ENCODE results near the gene PEX1.

PEX1 gene

DNA sequence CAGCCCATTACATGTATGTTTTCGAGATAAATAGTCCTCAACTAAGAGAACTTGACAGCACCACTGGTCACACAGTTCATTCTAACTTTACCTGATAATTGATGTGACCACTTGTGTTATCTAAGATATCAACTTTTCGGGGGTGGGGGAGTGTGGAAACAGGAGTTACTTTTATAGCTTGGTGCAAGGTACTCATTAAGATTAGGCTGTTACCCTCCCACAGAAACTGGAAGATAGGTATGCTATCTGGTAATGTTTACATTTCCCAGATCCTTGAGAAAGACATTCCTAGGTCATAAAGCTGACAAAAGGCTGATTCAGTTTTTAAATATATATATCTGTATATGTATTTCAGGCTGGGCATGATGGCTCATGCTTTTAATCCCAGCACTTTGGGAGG is 61.6 kb downstream of the PEX1 start:
- Histone ChIP-seq H3K9ac (ENCODE audit: low read depth, low read length, poor library complexity) (no peak overlapping the region), H2BK12ac (ENCODE audit: low read length) (no peak overlapping the region), H3K4me1 (ENCODE audit: control insufficient read depth in 2 of 2, insufficient read depth in 1 of 2, low read depth in 1 of 2, low read length in 2 of 2) (no peaks in the 10 kb centered on the region), H3K79me1 (ENCODE audit: low read depth, low read length) (no peaks in the 10 kb centered on the region), H3K27me3 (ENCODE audit: control insufficient read depth in 3 of 3, insufficient read depth in 3 of 3, low read depth in 1 of 3, low read length in 3 of 3) (no peaks in the 10 kb centered on the region), H3K27ac (replicated peaks; ENCODE audit: low read length) (no peak overlapping the region), H4K91ac (ENCODE audit: low read depth, low read length, poor library complexity) (no peak overlapping the region), H2BK5ac (ENCODE audit: low read length) (no peak overlapping the region), H3K18ac (ENCODE audit: low read length) (no peak overlapping the region), H3K14ac (ENCODE audit: low read length) (no peak overlapping the region), H3K4me2 (ENCODE audit: insufficient read depth, low read length, poor library complexity, severe bottlenecking) (no peak overlapping the region), H2AK5ac (ENCODE audit: low read depth, low read length) (no peak overlapping the region), H2BK120ac (ENCODE audit: low read depth, low read length) (no peak overlapping the region), H3K9me3 (replicated peaks in 1 of 2; ENCODE audit: control insufficient read depth in 2 of 2, insufficient read depth in 1 of 2, low read depth in 1 of 2, low read length in 2 of 2) (peaks cover 0 to 2% of the 10 kb centered on the region in 2 donors), H2AFZ (ENCODE audit: low read length) (no peak overlapping the region), H3K36me3 (replicated peaks in 1 of 2; ENCODE audit: control insufficient read depth in 2 of 2, insufficient read depth in 2 of 2, low read length in 2 of 2) (no peaks in the 10 kb centered on the region), H3K23ac (ENCODE audit: low read depth, low read length, poor library complexity) (no peak overlapping the region), H3K4ac (ENCODE audit: low read length) (no peak overlapping the region), H2BK15ac (ENCODE audit: low read length) (no peak overlapping the region), H4K8ac (ENCODE audit: low read depth, low read length) (no peak overlapping the region), H3K4me3 (ENCODE audit: low read length in 2 of 2) (no peak overlapping the region)
- no peak for DNase-seq (ENCODE audit: low spot score)
- WGBS, 2 donors (ENCODE audit: extremely low coverage in 2 of 2, insufficient read length in 2 of 2, insufficient replicate concordance in 1 of 2) = no CpG with 5 or more reads among the region's 2 CpGs

DNA sequence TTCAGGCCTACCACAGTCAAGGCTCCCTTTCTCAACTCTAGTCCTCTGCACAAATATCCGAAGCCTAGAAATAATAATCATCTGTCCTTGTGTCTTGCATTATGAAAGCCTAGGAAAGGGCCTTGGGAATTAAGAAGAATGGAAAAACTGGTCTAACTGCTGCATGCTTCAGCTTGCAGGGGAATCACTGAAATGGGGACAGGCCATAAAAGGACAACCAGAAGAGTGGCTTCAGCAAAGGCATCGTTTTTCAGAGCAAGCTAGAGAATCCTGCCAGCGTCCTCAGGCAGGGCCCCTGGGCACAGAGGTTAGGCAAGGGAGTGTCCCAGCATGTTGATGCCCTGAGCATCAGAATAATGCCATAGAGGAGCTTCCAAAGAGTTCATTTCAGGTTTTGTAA is 63.8 kb downstream of the PEX1 start:
- H3K18ac ChIP-seq (ENCODE audit: low read length) = no peak overlapping the region
- H2BK5ac ChIP-seq (ENCODE audit: low read length) = no peak overlapping the region
- no peak overlapping the region for H2AFZ ChIP-seq (ENCODE audit: low read length)
- H2BK15ac ChIP-seq (ENCODE audit: low read length) = no peak overlapping the region
- H3K27me3 ChIP-seq (ENCODE audit: control insufficient read depth in 3 of 3, insufficient read depth in 3 of 3, low read depth in 1 of 3, low read length in 3 of 3) = no peaks in the 10 kb centered on the region
- no peak overlapping the region for H2BK120ac ChIP-seq (ENCODE audit: low read depth, low read length)
- no peaks in the 10 kb centered on the region for H3K79me1 ChIP-seq (ENCODE audit: low read depth, low read length)
- no peak overlapping the region for H4K91ac ChIP-seq (ENCODE audit: low read depth, low read length, poor library complexity)
- H3K9me3 ChIP-seq (replicated peaks in 1 of 2; ENCODE audit: control insufficient read depth in 2 of 2, insufficient read depth in 1 of 2, low read depth in 1 of 2, low read length in 2 of 2) = peaks cover 0 to 2% of the 10 kb centered on the region in 2 donors
- H2AK5ac ChIP-seq (ENCODE audit: low read depth, low read length) = no peak overlapping the region
- H3K4me1 ChIP-seq (ENCODE audit: control insufficient read depth in 2 of 2, insufficient read depth in 1 of 2, low read depth in 1 of 2, low read length in 2 of 2) = no peaks in the 10 kb centered on the region
- no peak overlapping the region for H3K14ac ChIP-seq (ENCODE audit: low read length)
- H3K4me2 ChIP-seq (ENCODE audit: insufficient read depth, low read length, poor library complexity, severe bottlenecking) = no peak overlapping the region
- WGBS, 2 donors (ENCODE audit: extremely low coverage in 2 of 2, insufficient read length in 2 of 2, insufficient replicate concordance in 1 of 2) = no CpG with 5 or more reads among the region's 3 CpGs
- H3K4me3 ChIP-seq (ENCODE audit: low read length in 2 of 2) = no peak overlapping the region
- H3K27ac ChIP-seq (replicated peaks; ENCODE audit: low read length) = no peak overlapping the region
- H3K36me3 ChIP-seq (replicated peaks in 1 of 2; ENCODE audit: control insufficient read depth in 2 of 2, insufficient read depth in 2 of 2, low read length in 2 of 2) = no peaks in the 10 kb centered on the region
- H2BK12ac ChIP-seq (ENCODE audit: low read length) = no peak overlapping the region
- no peak overlapping the region for H4K8ac ChIP-seq (ENCODE audit: low read depth, low read length)
- DNase-seq (ENCODE audit: low spot score) = no peak
- no peak overlapping the region for H3K23ac ChIP-seq (ENCODE audit: low read depth, low read length, poor library complexity)
- H3K9ac ChIP-seq (ENCODE audit: low read depth, low read length, poor library complexity) = no peak overlapping the region
- no peak overlapping the region for H3K4ac ChIP-seq (ENCODE audit: low read length)

- no peaks in the 10 kb centered on the region for H3K4me1 ChIP-seq (ENCODE audit: control insufficient read depth in 2 of 2, insufficient read depth in 1 of 2, low read depth in 1 of 2, low read length in 2 of 2)
- H3K4ac ChIP-seq (ENCODE audit: low read length) = no peak overlapping the region
- no peak overlapping the region for H2AFZ ChIP-seq (ENCODE audit: low read length)
- no peak overlapping the region for H4K91ac ChIP-seq (ENCODE audit: low read depth, low read length, poor library complexity)
- H3K9ac ChIP-seq (ENCODE audit: low read depth, low read length, poor library complexity) = no peak overlapping the region
- H3K18ac ChIP-seq (ENCODE audit: low read length) = no peak overlapping the region
- H3K4me3 ChIP-seq (ENCODE audit: low read length in 2 of 2) = no peak overlapping the region
- H3K79me1 ChIP-seq (ENCODE audit: low read depth, low read length) = no peaks in the 10 kb centered on the region
- no peak overlapping the region for H3K14ac ChIP-seq (ENCODE audit: low read length)
- no peak overlapping the region for H3K4me2 ChIP-seq (ENCODE audit: insufficient read depth, low read length, poor library complexity, severe bottlenecking)
- H3K9me3 ChIP-seq (replicated peaks in 1 of 2; ENCODE audit: control insufficient read depth in 2 of 2, insufficient read depth in 1 of 2, low read depth in 1 of 2, low read length in 2 of 2) = no peaks in the 10 kb centered on the region
- no peak overlapping the region for H2AK5ac ChIP-seq (ENCODE audit: low read depth, low read length)
- no peak for DNase-seq (ENCODE audit: low spot score)
- no peak overlapping the region for H2BK15ac ChIP-seq (ENCODE audit: low read length)
- no CpG with 5 or more reads among the region's 3 CpGs for WGBS, 2 donors (ENCODE audit: extremely low coverage in 2 of 2, insufficient read length in 2 of 2, insufficient replicate concordance in 1 of 2)
- no peaks in the 10 kb centered on the region for H3K27me3 ChIP-seq (ENCODE audit: control insufficient read depth in 3 of 3, insufficient read depth in 3 of 3, low read depth in 1 of 3, low read length in 3 of 3)
- no peak overlapping the region for H4K8ac ChIP-seq (ENCODE audit: low read depth, low read length)
- H3K36me3 ChIP-seq (replicated peaks in 1 of 2; ENCODE audit: control insufficient read depth in 2 of 2, insufficient read depth in 2 of 2, low read length in 2 of 2) = peaks cover 0 to 9% of the 10 kb centered on the region in 2 donors
- no peak overlapping the region for H3K27ac ChIP-seq (replicated peaks; ENCODE audit: low read length)
- no peak overlapping the region for H2BK12ac ChIP-seq (ENCODE audit: low read length)
- H2BK120ac ChIP-seq (ENCODE audit: low read depth, low read length) = no peak overlapping the region
- no peak overlapping the region for H3K23ac ChIP-seq (ENCODE audit: low read depth, low read length, poor library complexity)
- H2BK5ac ChIP-seq (ENCODE audit: low read length) = no peak overlapping the region
Measured at GRCh38 chr7:92462560-92462959, 65.8 kb downstream of the PEX1 start.

GRCh38 chr7:92461027-92462003 is 67.0 kb downstream of the PEX1 start:
- H4K91ac ChIP-seq (ENCODE audit: low read depth, low read length, poor library complexity) = no peak overlapping the region
- no peak overlapping the region for H3K27ac ChIP-seq (replicated peaks; ENCODE audit: low read length)
- peak; percentile 18 for DNase-seq (ENCODE audit: low spot score)
- no peak overlapping the region for H2BK120ac ChIP-seq (ENCODE audit: low read depth, low read length)
- H3K4me3 ChIP-seq (ENCODE audit: low read length in 2 of 2) = no peak overlapping the region
- no peak overlapping the region for H2BK15ac ChIP-seq (ENCODE audit: low read length)
- no peak overlapping the region for H2BK5ac ChIP-seq (ENCODE audit: low read length)
- H3K23ac ChIP-seq (ENCODE audit: low read depth, low read length, poor library complexity) = no peak overlapping the region
- H3K27me3 ChIP-seq (ENCODE audit: control insufficient read depth in 3 of 3, insufficient read depth in 3 of 3, low read depth in 1 of 3, low read length in 3 of 3) = no peaks in the 10 kb centered on the region
- H3K9ac ChIP-seq (ENCODE audit: low read depth, low read length, poor library complexity) = no peak overlapping the region
- no peak overlapping the region for H3K4me2 ChIP-seq (ENCODE audit: insufficient read depth, low read length, poor library complexity, severe bottlenecking)
- no peaks in the 10 kb centered on the region for H3K79me1 ChIP-seq (ENCODE audit: low read depth, low read length)
- H2AFZ ChIP-seq (ENCODE audit: low read length) = peak overlapping the region; percentile 33
- no peak overlapping the region for H3K4ac ChIP-seq (ENCODE audit: low read length)
- no peak overlapping the region for H4K8ac ChIP-seq (ENCODE audit: low read depth, low read length)
- H3K18ac ChIP-seq (ENCODE audit: low read length) = no peak overlapping the region
- H2AK5ac ChIP-seq (ENCODE audit: low read depth, low read length) = no peak overlapping the region
- H3K14ac ChIP-seq (ENCODE audit: low read length) = no peak overlapping the region
- WGBS, 2 donors (ENCODE audit: extremely low coverage in 2 of 2, insufficient read length in 2 of 2, insufficient replicate concordance in 1 of 2) = no CpG with 5 or more reads among the region's 8 CpGs
- peaks cover 2 to 19% of the 10 kb centered on the region in 2 donors for H3K36me3 ChIP-seq (replicated peaks in 1 of 2; ENCODE audit: control insufficient read depth in 2 of 2, insufficient read depth in 2 of 2, low read length in 2 of 2)
- H3K9me3 ChIP-seq (replicated peaks in 1 of 2; ENCODE audit: control insufficient read depth in 2 of 2, insufficient read depth in 1 of 2, low read depth in 1 of 2, low read length in 2 of 2) = no peaks in the 10 kb centered on the region
- no peaks in the 10 kb centered on the region for H3K4me1 ChIP-seq (ENCODE audit: control insufficient read depth in 2 of 2, insufficient read depth in 1 of 2, low read depth in 1 of 2, low read length in 2 of 2)
- H2BK12ac ChIP-seq (ENCODE audit: low read length) = no peak overlapping the region

Data from neuronal stem cell (in vitro differentiated cells).